CD4-positive, alpha-beta T cell (primary cell): ENCODE results near the gene ARNT2. TPM values are rescaled to one million over a fixed set of nuclear protein-coding genes. Genes with fewer than 3 reads are reported as not detected.

Experiments used
- ATAC-seq: fragments of 200-7000 bp; cut with Tn5 transposase; one replicate; pipeline ENCODE4 v1.10.0; 2022; ENCODE audit warnings: mild to moderate bottlenecking; ENCODE audit not compliant: poor library complexity
- CTCF ChIA-PET: fragments of 350-600 bp; sonication (Branson Sonifier 250); formaldehyde crosslinking; loops from one replicate; lab custom pipeline; 2021; ENCODE audit warnings: antibody characterized with exemption, inconsistent platforms; lab: Charles Lee
- POLR2A ChIA-PET: fragments of 350-600 bp; sonication (Branson Sonifier 250); formaldehyde crosslinking; loops from one replicate; lab custom pipeline; 2021; ENCODE audit warnings: antibody characterized with exemption, inconsistent platforms; lab: Charles Lee
- DNase-seq, 14 experiments: peaks; one replicate each; pipeline ENCODE4 v3.0.0-alpha.2; 2013 to 2020; ENCODE audit warnings: mixed read lengths in 2 of 14
- H3K27ac ChIP-seq, 2 donors: one replicate each; pipeline versions ENCODE4 v1.5.1 to v1.7.0; 2013; ENCODE audit warnings: low read length in 2 of 2, low read depth in 1 of 2, mild to moderate bottlenecking in 1 of 2
- H3K27me3 ChIP-seq, 2 experiments: 1 replicate in 1 of 2; 2 replicates in 1 of 2; pipeline versions ENCODE4 v1.6.1 to v1.7.0; 2013; ENCODE audit warnings: low read length in 2 of 2, control low read depth in 1 of 2, mild to moderate bottlenecking in 1 of 2, moderate library complexity in 1 of 2; ENCODE audit not compliant: insufficient read depth in 2 of 2, control insufficient read depth in 1 of 2
- H3K36me3 ChIP-seq: one replicate; pipeline ENCODE4 v1.6.1; 2013; ENCODE audit warnings: low read length, control low read depth; ENCODE audit not compliant: insufficient read depth
- H3K4me1 ChIP-seq: one replicate; pipeline ENCODE4 v1.6.1; 2013; ENCODE audit warnings: low read length, control low read depth; ENCODE audit not compliant: insufficient read depth
- H3K4me3 ChIP-seq: one replicate; pipeline ENCODE4 v1.5.1; 2013; ENCODE audit warnings: mild to moderate bottlenecking, low read length, moderate library complexity
- H3K9me3 ChIP-seq, 2 experiments: 1 replicate in 1 of 2; 2 replicates in 1 of 2; pipeline versions ENCODE4 v1.6.1 to v1.7.0; 2013; ENCODE audit warnings: low read length in 2 of 2, mild to moderate bottlenecking in 2 of 2, control low read depth in 1 of 2, moderate library complexity in 1 of 2; ENCODE audit not compliant: control insufficient read depth in 1 of 2, insufficient read depth in 1 of 2
- H3K27ac Mint-ChIP-seq: one replicate; pipeline ENCODE4 v1.8.0; 2020; ENCODE audit warnings: mixed read lengths
- H3K27me3 Mint-ChIP-seq: one replicate; pipeline ENCODE4 v1.8.0; 2021; ENCODE audit warnings: mixed read lengths
- H3K36me3 Mint-ChIP-seq: one replicate; pipeline ENCODE4 v1.8.0; 2021; ENCODE audit warnings: low read depth, mixed read lengths
- H3K4me1 Mint-ChIP-seq: one replicate; pipeline ENCODE4 v1.8.0; 2021; ENCODE audit warnings: low read depth, mixed read lengths
- H3K4me3 Mint-ChIP-seq: one replicate; pipeline ENCODE4 v1.8.0; 2020; ENCODE audit warnings: mild to moderate bottlenecking, mixed read lengths
- H3K9me3 Mint-ChIP-seq: one replicate; pipeline ENCODE4 v1.8.0; 2020; ENCODE audit warnings: mixed read lengths
- CTCF ChIP-seq: fragments of 200-600 bp; IDR thresholded peaks from one replicate; pipeline ENCODE4 v1.8.0; 2022; ENCODE audit warnings: antibody characterized with exemption, mild to moderate bottlenecking
- intact Hi-C, 2 experiments: fragments of 100-400 bp; cut with DNase I in 1 of 2; cut with micrococcal nuclease in 1 of 2; formaldehyde crosslinking; loops; one replicate each; pipeline versions ENCODE4 v1.15.1 to v1.9.0; 2023 to 2025; cut with DNase I, micrococcal nuclease
- total RNA-seq, 174 experiments: library from RNA in 2 of 174; stranded (reverse) in 2 of 174; gene quantifications; one replicate each; pipeline ENCODE4 v1.2.3 and lab custom pipeline; 2021 to 2026

The ARNT2 gene
- total RNA-seq, 2 experiments from 2014 or later: not detected

GRCh38 chr15:80580106-80580505 lies 175.9 kb downstream of the ARNT2 start:
- DNase-seq: no peak
- H3K9me3 ChIP-seq: peaks cover 0 to 7% of the 10 kb centered on the region in 2 experiments
- intact Hi-C loops: no loop called here

GRCh38 chr15:80580536-80581260 lies 176.5 kb downstream of the ARNT2 start:
- ATAC-seq (no peak), DNase-seq (no peak)
- ChIA-PET CTCF (interaction anchor here (0.6 kb wide), 1 partner anchor 12 kb away, joined by 3 read pairs; no protein-coding TSS in a partner anchor), POLR2A (no interaction called here)
- H3K36me3 ChIP-seq: no peaks in the 10 kb centered on the region
- no peak overlapping the region for H3K4me3 ChIP-seq
- H3K4me1 ChIP-seq: no peaks in the 10 kb centered on the region
- no peak overlapping the region for H3K27ac ChIP-seq
- Mint-ChIP-seq H3K9me3 (no peaks in the 10 kb centered on the region), H3K27me3 (no peaks in the 10 kb centered on the region), H3K27ac (no peak overlapping the region), H3K36me3 (no peaks in the 10 kb centered on the region), H3K4me3 (no peak overlapping the region), H3K4me1 (no peaks in the 10 kb centered on the region)
- TF ChIP-seq CTCF: no peak
- no peaks in the 10 kb centered on the region for H3K27me3 ChIP-seq
- intact Hi-C loops: no loop called here
- H3K9me3 ChIP-seq: peaks cover 0 to 4% of the 10 kb centered on the region in 2 experiments

More at GRCh38 chr15:80580106-80580505, 175.9 kb downstream of the ARNT2 start:
- POLR2A ChIA-PET: no interaction called here
- TF ChIP-seq CTCF: no peak
- CTCF ChIA-PET: interaction anchor here (0.6 kb wide), 1 partner anchor 11 kb away, joined by 3 read pairs; no protein-coding TSS in a partner anchor
- H3K27me3 ChIP-seq: no peaks in the 10 kb centered on the region
- H3K4me3 ChIP-seq: no peak overlapping the region
- H3K27ac ChIP-seq: no peak overlapping the region
- no peaks in the 10 kb centered on the region for H3K4me1 Mint-ChIP-seq
- H3K27ac Mint-ChIP-seq: no peak overlapping the region
- no peak overlapping the region for H3K4me3 Mint-ChIP-seq
- no peak for ATAC-seq
- H3K9me3 Mint-ChIP-seq: no peaks in the 10 kb centered on the region
- H3K36me3 ChIP-seq: no peaks in the 10 kb centered on the region
- H3K36me3 Mint-ChIP-seq: no peaks in the 10 kb centered on the region
- no peaks in the 10 kb centered on the region for H3K4me1 ChIP-seq
- H3K27me3 Mint-ChIP-seq: no peaks in the 10 kb centered on the region

- Histone ChIP-seq H3K36me3 (no peaks in the 10 kb centered on the region), H3K27me3 (no peaks in the 10 kb centered on the region), H3K4me3 (no peak overlapping the region), H3K27ac (no peak overlapping the region), H3K9me3 (no peaks in the 10 kb centered on the region), H3K4me1 (no peaks in the 10 kb centered on the region)
- H3K4me3 Mint-ChIP-seq: no peak overlapping the region
- H3K9me3 Mint-ChIP-seq: no peaks in the 10 kb centered on the region
- H3K36me3 Mint-ChIP-seq: no peaks in the 10 kb centered on the region
- no peaks in the 10 kb centered on the region for H3K4me1 Mint-ChIP-seq
- H3K27ac Mint-ChIP-seq: no peak overlapping the region
- intact Hi-C loops: no loop called here
- no peak for TF ChIP-seq CTCF
- H3K27me3 Mint-ChIP-seq: no peaks in the 10 kb centered on the region
- ATAC-seq: no peak
- DNase-seq: no peak
- ChIA-PET CTCF (no interaction called here), POLR2A (no interaction called here)
Measured at GRCh38 chr15:80581976-80582375, 177.8 kb downstream of the ARNT2 start.
